ENCODE results near the gene KCNK10. TPM values are rescaled to one million over a fixed set of nuclear protein-coding genes. Genes with fewer than 3 reads are reported as not detected.

The KCNK10 gene
- total RNA-seq, 1 experiment from 2014 or later, result not detected

- TF ChIP-seq EZH2 (IDR thresholded peaks at IDR 0.05; ENCODE audit: borderline replicate concordance, low read depth, low read length, poor library complexity, severe bottlenecking), result no peak
- TF ChIP-seq CTCF (conservative IDR thresholded peaks at IDR 0.05; ENCODE audit: low read depth, low read length), result no peak
- Histone ChIP-seq H3K36me3 (ENCODE audit: insufficient read depth, low read length, poor library complexity, severe bottlenecking) (no peaks in the 10 kb centered on the region), H3K9me3 (ENCODE audit: low read depth, low read length, poor library complexity, severe bottlenecking) (no peaks in the 10 kb centered on the region), H3K4me3 (ENCODE audit: low read depth, low read length, poor library complexity, severe bottlenecking) (peak overlapping the region; percentile 43), H3K27ac (ENCODE audit: low read depth, low read length, poor library complexity, severe bottlenecking) (no peak overlapping the region), H3K27me3 (replicated peaks; ENCODE audit: insufficient read depth, low read depth, low read length, poor library complexity) (peaks cover 98% of the 10 kb centered on the region), H3K4me1 (ENCODE audit: insufficient read depth, low read length, poor library complexity, severe bottlenecking) (no peaks in the 10 kb centered on the region)
- ChIA-PET CTCF (interaction anchor here (0.6 kb wide), 1 partner anchor 756 kb away, joined by 4 read pairs; no protein-coding TSS in a partner anchor), POLR2A (ENCODE audit: low non-redundant PET) (no interaction called here)
- no TSS peak for BruUV-seq (replicated peaks)
- intact Hi-C loops (cut with micrococcal nuclease; ENCODE audit: unreplicated experiment), result no loop called here
- peak; percentile 36 for DNase-seq (ENCODE audit: low spot score)
Observed at GRCh38 chr14:88323523-88324199, 592 bp upstream of the KCNK10 start.

GRCh38 chr14:88322504-88323085 lies 474 bp downstream of the KCNK10 start:
- ChIA-PET CTCF (no interaction called here), POLR2A (ENCODE audit: low non-redundant PET) (no interaction called here)
- Histone ChIP-seq H3K36me3 (ENCODE audit: insufficient read depth, low read length, poor library complexity, severe bottlenecking) (no peaks in the 10 kb centered on the region), H3K4me1 (ENCODE audit: insufficient read depth, low read length, poor library complexity, severe bottlenecking) (no peaks in the 10 kb centered on the region), H3K4me3 (ENCODE audit: low read depth, low read length, poor library complexity, severe bottlenecking) (peak overlapping the region; percentile 43), H3K27me3 (replicated peaks; ENCODE audit: insufficient read depth, low read depth, low read length, poor library complexity) (peaks cover 97% of the 10 kb centered on the region), H3K27ac (ENCODE audit: low read depth, low read length, poor library complexity, severe bottlenecking) (no peak overlapping the region), H3K9me3 (ENCODE audit: low read depth, low read length, poor library complexity, severe bottlenecking) (no peaks in the 10 kb centered on the region)
- TF ChIP-seq CTCF (conservative IDR thresholded peaks at IDR 0.05; ENCODE audit: low read depth, low read length) (no peak), EZH2 (IDR thresholded peaks at IDR 0.05; ENCODE audit: borderline replicate concordance, low read depth, low read length, poor library complexity, severe bottlenecking) (no peak)
- DNase-seq (ENCODE audit: low spot score), result no peak
- intact Hi-C loops (cut with micrococcal nuclease; ENCODE audit: unreplicated experiment), result no loop called here
- no TSS peak for BruUV-seq (replicated peaks)

DNA sequence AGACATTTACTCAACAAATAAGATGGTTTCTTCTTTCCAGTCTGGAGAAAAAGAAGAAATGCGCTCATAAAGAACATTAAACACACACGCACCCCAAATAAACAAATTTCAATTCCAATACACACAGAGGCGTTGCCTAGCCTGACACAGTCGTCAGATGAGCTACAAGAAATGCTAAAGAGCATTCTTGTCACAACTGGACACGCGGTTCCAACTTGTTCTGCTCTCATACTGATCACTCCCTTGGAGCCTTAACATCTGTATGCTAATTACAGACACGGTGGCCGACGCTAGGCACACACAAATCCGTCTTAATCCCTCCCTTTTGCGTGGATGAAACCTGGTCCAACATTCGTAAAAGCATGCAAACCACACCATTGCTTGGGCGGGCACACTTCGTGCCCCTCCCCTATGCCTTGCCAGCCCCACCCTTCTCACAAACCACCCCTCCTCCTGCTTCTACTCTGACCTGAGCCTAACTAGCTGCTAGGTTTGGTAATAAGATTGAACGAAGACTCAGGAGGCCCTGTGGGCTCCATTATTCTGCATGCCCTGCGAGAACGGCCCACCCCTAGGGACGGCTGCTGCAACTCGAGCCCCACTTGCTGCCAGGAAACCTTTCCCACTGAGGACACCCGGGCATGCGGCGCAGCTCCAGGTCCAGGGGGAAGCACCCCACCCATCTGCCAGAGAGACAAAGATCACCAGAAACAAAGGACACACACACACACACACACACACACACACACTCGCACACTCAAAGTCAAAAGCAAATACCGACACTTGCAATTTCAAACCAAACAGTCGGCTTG lies 1.2 kb downstream of the KCNK10 start:
- CTCF ChIA-PET, result no interaction called here
- intact Hi-C loops (cut with micrococcal nuclease; ENCODE audit: unreplicated experiment), result no loop called here

More for the DNA sequence above, 1.2 kb downstream of the KCNK10 start:
- Histone ChIP-seq H3K27ac (ENCODE audit: low read depth, low read length, poor library complexity, severe bottlenecking) (no peak overlapping the region), H3K9me3 (ENCODE audit: low read depth, low read length, poor library complexity, severe bottlenecking) (no peaks in the 10 kb centered on the region), H3K4me1 (ENCODE audit: insufficient read depth, low read length, poor library complexity, severe bottlenecking) (no peaks in the 10 kb centered on the region), H3K36me3 (ENCODE audit: insufficient read depth, low read length, poor library complexity, severe bottlenecking) (no peaks in the 10 kb centered on the region), H3K27me3 (replicated peaks; ENCODE audit: insufficient read depth, low read depth, low read length, poor library complexity) (peaks cover 97% of the 10 kb centered on the region), H3K4me3 (ENCODE audit: low read depth, low read length, poor library complexity, severe bottlenecking) (no peak overlapping the region)
- POLR2A ChIA-PET (ENCODE audit: low non-redundant PET), result no interaction called here
- TF ChIP-seq EZH2 (IDR thresholded peaks at IDR 0.05; ENCODE audit: borderline replicate concordance, low read depth, low read length, poor library complexity, severe bottlenecking) (no peak), CTCF (conservative IDR thresholded peaks at IDR 0.05; ENCODE audit: low read depth, low read length) (no peak)
- no peak for DNase-seq (ENCODE audit: low spot score)
- BruUV-seq (replicated peaks), result no TSS peak
